H9 (cell line): ENCODE results near the gene EGR4. TPM values are rescaled to one million over a fixed set of nuclear protein-coding genes. Genes with fewer than 3 reads are reported as not detected.
A peak's percentile ranks its signal among the peaks of the same experiment; 100 is the strongest.

Experiments
- DNase-seq: peaks from one replicate; pipeline ENCODE4 v3.0.0-alpha.2; 2017
- H2AFZ ChIP-seq: one replicate; pipeline ENCODE4 v1.6.1; 2013; ENCODE audit warnings: mild to moderate bottlenecking, low read length, control low read depth, moderate library complexity
- H2AK5ac ChIP-seq: 2 replicates; pipeline ENCODE4 v1.6.1; 2013; ENCODE audit warnings: low read length, control low read depth, mixed read lengths; ENCODE audit not compliant: insufficient read length
- H2BK120ac ChIP-seq: one replicate; pipeline ENCODE4 v1.6.1; 2013; ENCODE audit warnings: low read depth, mild to moderate bottlenecking, low read length, control low read depth, inconsistent platforms; ENCODE audit not compliant: poor library complexity, severe bottlenecking
- H2BK12ac ChIP-seq: 2 replicates; pipeline ENCODE4 v1.6.1; 2013; ENCODE audit warnings: low read length, control low read depth, mixed read lengths, low read depth; ENCODE audit not compliant: insufficient read length
- H2BK15ac ChIP-seq: 2 replicates; pipeline ENCODE4 v1.6.1; 2013; ENCODE audit warnings: low read depth, low read length, control low read depth
- H2BK20ac ChIP-seq: one replicate; pipeline ENCODE4 v1.6.1; 2013; ENCODE audit warnings: low read depth, mild to moderate bottlenecking, low read length, control low read depth, inconsistent platforms; ENCODE audit not compliant: poor library complexity, severe bottlenecking
- H2BK5ac ChIP-seq: 2 replicates; pipeline ENCODE4 v1.6.1; 2013; ENCODE audit warnings: low read length, control low read depth, mixed read lengths; ENCODE audit not compliant: insufficient read length
- H3K14ac ChIP-seq: 2 replicates; pipeline ENCODE4 v1.6.1; 2013; ENCODE audit warnings: low read length, control low read depth; ENCODE audit not compliant: insufficient read depth
- H3K18ac ChIP-seq: 2 replicates; pipeline ENCODE4 v1.6.1; 2013; ENCODE audit warnings: low read depth, mild to moderate bottlenecking, mixed read lengths, low read length, control low read depth; ENCODE audit not compliant: insufficient read length
- H3K23ac ChIP-seq: 2 replicates; pipeline ENCODE4 v1.6.1; 2013; ENCODE audit warnings: low read length, control low read depth, mixed read lengths, low read depth; ENCODE audit not compliant: insufficient read length
- H3K23me2 ChIP-seq: 2 replicates; pipeline ENCODE4 v1.6.1; 2013; ENCODE audit warnings: low read depth, mild to moderate bottlenecking, mixed read lengths, low read length, control low read depth; ENCODE audit not compliant: insufficient read length, poor library complexity, severe bottlenecking
- H3K27ac ChIP-seq: 2 replicates; pipeline ENCODE4 v1.5.1; 2013; ENCODE audit warnings: low read length, control low read depth, mixed read lengths, low read depth; ENCODE audit not compliant: insufficient read length
- H3K27me3 ChIP-seq: 2 replicates; pipeline ENCODE4 v1.6.1; 2013; ENCODE audit warnings: low read length, control low read depth, inconsistent platforms; ENCODE audit not compliant: insufficient read depth
- H3K4ac ChIP-seq: 2 replicates; pipeline ENCODE4 v1.6.1; 2013; ENCODE audit warnings: low read depth, mild to moderate bottlenecking, control low read depth, inconsistent platforms, low read length, moderate library complexity
- H3K4me1 ChIP-seq: 2 replicates; pipeline ENCODE4 v1.6.1; 2013; ENCODE audit warnings: low read length, control low read depth, inconsistent platforms; ENCODE audit not compliant: insufficient read depth
- H3K4me2 ChIP-seq: 2 replicates; pipeline ENCODE4 v1.6.1; 2013; ENCODE audit warnings: low read length, control low read depth, mixed read lengths; ENCODE audit not compliant: insufficient read length, insufficient read depth
- H3K56ac ChIP-seq: 2 replicates; pipeline ENCODE4 v1.6.1; 2013; ENCODE audit warnings: low read depth, mild to moderate bottlenecking, mixed read lengths, low read length, control low read depth; ENCODE audit not compliant: insufficient read length
- H3K79me1 ChIP-seq: 2 replicates; pipeline ENCODE4 v1.6.1; 2013; ENCODE audit warnings: low read depth, mild to moderate bottlenecking, moderate library complexity, low read length, control low read depth, inconsistent platforms; ENCODE audit not compliant: insufficient read depth, poor library complexity, severe bottlenecking
- H3K79me2 ChIP-seq: 2 replicates; pipeline ENCODE4 v1.6.1; 2013; ENCODE audit warnings: low read length, control low read depth, inconsistent platforms; ENCODE audit not compliant: insufficient read depth
- H3K9ac ChIP-seq: 2 replicates; pipeline ENCODE4 v1.6.1; 2013; ENCODE audit warnings: low read length, control low read depth, mixed read lengths; ENCODE audit not compliant: insufficient read length; ENCODE audit errors: extremely low read depth
- H3K9me3 ChIP-seq: one replicate; pipeline ENCODE4 v1.6.1; 2013; ENCODE audit warnings: low read depth, low read length, inconsistent platforms; ENCODE audit not compliant: control insufficient read depth
- H3T11ph ChIP-seq: one replicate; pipeline ENCODE4 v1.6.1; 2013; ENCODE audit warnings: mild to moderate bottlenecking, low read length, control low read depth, inconsistent platforms
- H4K20me1 ChIP-seq: one replicate; pipeline ENCODE4 v1.6.1; 2013; ENCODE audit not compliant: control insufficient read depth, insufficient read length, insufficient read depth
- H4K5ac ChIP-seq: 2 replicates; pipeline ENCODE4 v1.6.1; 2013; ENCODE audit warnings: low read depth, mild to moderate bottlenecking, mixed read lengths, low read length, control low read depth; ENCODE audit not compliant: insufficient read length
- H4K8ac ChIP-seq: replicated peaks from 2 replicates; pipeline ENCODE4 v1.6.1; 2013; ENCODE audit warnings: low read length, control low read depth, mixed read lengths, low read depth; ENCODE audit not compliant: insufficient read length
- H4K91ac ChIP-seq: 2 replicates; pipeline ENCODE4 v1.6.1; 2013; ENCODE audit warnings: low read depth, mild to moderate bottlenecking, moderate library complexity, mixed read lengths, low read length, control low read depth; ENCODE audit not compliant: insufficient read length
- H3K27ac Mint-ChIP-seq, 3 experiments: 2 replicates in 2 of 3; 3 replicates in 1 of 3; pipeline ENCODE4 v1.8.0; 2020 to 2021; ENCODE audit warnings: mixed read lengths in 3 of 3, mild to moderate bottlenecking in 1 of 3, moderate library complexity in 1 of 3
- H3K27me3 Mint-ChIP-seq: 2 replicates; pipeline ENCODE4 v1.8.0; 2021; ENCODE audit warnings: low read depth, mild to moderate bottlenecking, moderate library complexity, mixed read lengths
- H3K36me3 Mint-ChIP-seq, 3 experiments: 2 replicates in 2 of 3; 3 replicates in 1 of 3; pipeline ENCODE4 v1.8.0; 2020 to 2021; ENCODE audit warnings: low read depth in 3 of 3, mixed read lengths in 3 of 3; ENCODE audit not compliant: insufficient read depth in 1 of 3
- H3K4me1 Mint-ChIP-seq, 2 experiments: 2 replicates each; pipeline ENCODE4 v1.8.0; 2020; ENCODE audit warnings: mixed read lengths in 2 of 2
- H3K4me3 Mint-ChIP-seq, 2 experiments: 2 replicates in 1 of 2; 3 replicates in 1 of 2; pipeline ENCODE4 v1.8.0; 2020 to 2021; ENCODE audit warnings: mild to moderate bottlenecking in 2 of 2, mixed read lengths in 2 of 2, moderate library complexity in 1 of 2
- H3K9me3 Mint-ChIP-seq, 2 experiments: 2 replicates in 1 of 2; 3 replicates in 1 of 2; pipeline ENCODE4 v1.8.0; 2020; ENCODE audit warnings: mild to moderate bottlenecking in 2 of 2, mixed read lengths in 2 of 2, moderate library complexity in 1 of 2
- WGBS: extraction: QIAGEN DNeasy Blood & Tissue Kit; methylation state at CpG from one replicate; pipeline ENCODE4 v1.1.7; 2013; ENCODE audit warnings: missing lambda C conversion rate, low lambda C conversion rate, mixed read lengths; ENCODE audit not compliant: insufficient read length; ENCODE audit errors: extremely low coverage; 5-methylcytosine and 5-hydroxymethylcytosine counted together
- total RNA-seq: library from RNA; stranded (reverse); gene quantifications from 2 replicates; pipeline ENCODE4 v1.2.1, GENCODE V29; 2021
- TF ChIP-seq, protein P1 (sequence below): fragments of 200-600 bp; sonication (generic); conservative IDR thresholded peaks from 3 replicates; pipeline ENCODE4 v1.8.0; 2021; ENCODE audit warnings: antibody characterized with exemption, mild to moderate bottlenecking

EGR4 gene
- total RNA-seq, 1 experiment from 2014 or later, result 0.85 TPM

DNA sequence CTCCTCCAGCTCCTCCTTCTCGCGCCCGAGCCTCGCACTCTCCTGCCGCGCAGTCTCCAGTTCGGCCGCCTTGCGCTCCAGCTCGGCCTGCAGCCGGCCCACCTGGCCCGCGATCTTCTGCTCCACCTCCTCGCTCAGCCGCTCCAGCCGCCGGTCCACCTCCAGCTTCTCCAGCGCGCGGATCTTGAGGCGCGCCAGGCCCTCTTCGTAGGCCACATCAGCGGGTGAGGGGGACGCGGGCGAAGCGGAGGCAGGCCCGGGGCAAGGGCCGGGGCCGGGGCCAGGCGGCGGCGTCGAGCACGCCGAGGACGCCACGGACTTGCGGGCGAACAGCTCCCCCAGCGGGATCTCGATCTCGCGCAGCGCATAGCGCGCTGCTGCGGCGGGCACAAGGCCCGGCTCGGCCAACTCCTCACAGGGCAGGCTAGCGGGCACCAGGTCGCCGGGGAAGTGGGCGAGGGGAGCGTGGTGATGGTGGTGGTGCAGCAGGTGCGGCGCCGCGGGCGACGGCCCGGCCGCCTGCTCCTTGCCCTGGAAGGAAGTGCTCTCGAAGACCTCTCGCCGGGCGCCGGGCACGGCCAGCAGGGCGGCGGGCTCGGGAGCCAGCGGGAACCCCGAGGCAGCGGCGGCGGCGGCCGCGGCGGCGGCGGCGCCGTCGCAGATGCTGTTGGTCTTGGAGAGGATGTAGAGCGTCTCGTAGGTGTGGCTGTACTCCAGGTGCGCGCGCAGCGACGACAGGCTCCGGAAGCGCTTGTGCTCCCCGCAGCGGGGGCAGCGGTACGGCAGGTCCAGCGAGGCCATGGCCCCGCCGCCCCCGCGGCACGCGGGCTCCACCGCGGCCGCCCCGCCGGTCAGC lies 24.3 kb downstream of the EGR4 start:
- no CpG with 5 or more reads among the region's 113 CpGs for WGBS
- no peak overlapping the region for H2AK5ac ChIP-seq
- no peak overlapping the region for H2BK15ac ChIP-seq
- no peak overlapping the region for H2AFZ ChIP-seq
- peaks cover 45% of the 10 kb centered on the region for H3K27me3 Mint-ChIP-seq
- DNase-seq, result peak; percentile 88
- H3K23me2 ChIP-seq, result peaks cover 9% of the 10 kb centered on the region
- H3K27me3 ChIP-seq, result no peaks in the 10 kb centered on the region; the same call in 1 of the 2 replicates
- no peak overlapping the region for H3K27ac ChIP-seq
- no peak overlapping the region for H3K56ac ChIP-seq
- TF ChIP-seq, protein P1, sequence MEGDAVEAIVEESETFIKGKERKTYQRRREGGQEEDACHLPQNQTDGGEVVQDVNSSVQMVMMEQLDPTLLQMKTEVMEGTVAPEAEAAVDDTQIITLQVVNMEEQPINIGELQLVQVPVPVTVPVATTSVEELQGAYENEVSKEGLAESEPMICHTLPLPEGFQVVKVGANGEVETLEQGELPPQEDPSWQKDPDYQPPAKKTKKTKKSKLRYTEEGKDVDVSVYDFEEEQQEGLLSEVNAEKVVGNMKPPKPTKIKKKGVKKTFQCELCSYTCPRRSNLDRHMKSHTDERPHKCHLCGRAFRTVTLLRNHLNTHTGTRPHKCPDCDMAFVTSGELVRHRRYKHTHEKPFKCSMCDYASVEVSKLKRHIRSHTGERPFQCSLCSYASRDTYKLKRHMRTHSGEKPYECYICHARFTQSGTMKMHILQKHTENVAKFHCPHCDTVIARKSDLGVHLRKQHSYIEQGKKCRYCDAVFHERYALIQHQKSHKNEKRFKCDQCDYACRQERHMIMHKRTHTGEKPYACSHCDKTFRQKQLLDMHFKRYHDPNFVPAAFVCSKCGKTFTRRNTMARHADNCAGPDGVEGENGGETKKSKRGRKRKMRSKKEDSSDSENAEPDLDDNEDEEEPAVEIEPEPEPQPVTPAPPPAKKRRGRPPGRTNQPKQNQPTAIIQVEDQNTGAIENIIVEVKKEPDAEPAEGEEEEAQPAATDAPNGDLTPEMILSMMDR, result peak; percentile 38; the same call in 2 of the 3 replicates
- peaks cover 0 to 9% (median 8%) of the 10 kb centered on the region in 3 experiments; a peak in 6 of 7 replicates for H3K36me3 Mint-ChIP-seq
- H4K91ac ChIP-seq, result no peak overlapping the region
- H4K20me1 ChIP-seq, result no peaks in the 10 kb centered on the region
- H3T11ph ChIP-seq, result no peak overlapping the region
- H3K4me1 Mint-ChIP-seq, result peaks cover 9 to 24% of the 10 kb centered on the region in 2 experiments
- no peak overlapping the region for H3K23ac ChIP-seq
- no peak overlapping the region for H3K27ac Mint-ChIP-seq
- no peak overlapping the region for H2BK12ac ChIP-seq
- peak overlapping the region; percentile 27 for H3K9ac ChIP-seq
- no peak overlapping the region for H2BK5ac ChIP-seq
- no peak overlapping the region for H4K5ac ChIP-seq
- peak overlapping the region; percentile 64 to 74 for H3K4me3 Mint-ChIP-seq
- peaks cover 5% of the 10 kb centered on the region; the same call in 1 of the 2 replicates for H3K4me1 ChIP-seq
- H3K79me2 ChIP-seq, result no peaks in the 10 kb centered on the region
- no peak overlapping the region for H3K4ac ChIP-seq
- H3K18ac ChIP-seq, result peak overlapping the region; percentile 13
- H2BK120ac ChIP-seq, result no peak overlapping the region
- 0 out of 2 replicates have a peak overlapping the region, but pooled peaks have one; percentile 14 for H3K14ac ChIP-seq
- no peaks in the 10 kb centered on the region for H3K9me3 Mint-ChIP-seq
- H4K8ac ChIP-seq, result no peak overlapping the region
- H3K9me3 ChIP-seq, result no peaks in the 10 kb centered on the region
- H3K79me1 ChIP-seq, result no peaks in the 10 kb centered on the region
- peak overlapping the region; percentile 63 for H3K4me2 ChIP-seq
- no peak overlapping the region for H2BK20ac ChIP-seq
